Stomach (tissue), 9 donors: Measurements from ENCODE around the gene PRM3. TPM values are rescaled to one million over a fixed set of nuclear protein-coding genes. Genes with fewer than 3 reads are reported as not detected.
A peak's percentile ranks its signal among the peaks of the same experiment; 100 is the strongest.

ENCODE experiments used
- DNase-seq, 2 donors: peaks; one replicate each; pipeline versions ENCODE4 v3.0.0 to v3.0.0-alpha.2; 2013 to 2019
- H3K27ac ChIP-seq, 5 donors: fragments of 200-600 bp in 4 of 5; sonication (generic) in 4 of 5; one replicate each; pipeline ENCODE4 v1.5.1; 2013 to 2019; ENCODE audit warnings: mild to moderate bottlenecking in 1 of 5, moderate library complexity in 1 of 5
- H3K27me3 ChIP-seq, 3 donors: fragments of 200-600 bp; sonication (generic); one replicate each; pipeline ENCODE4 v1.5.1; 2017 to 2019; ENCODE audit warnings: mixed run types in 1 of 3
- H3K36me3 ChIP-seq, 4 donors: fragments of 200-600 bp; sonication (generic); 1 replicate in 3 of 4; 2 replicates in 1 of 4; pipeline ENCODE4 v1.5.1; 2016 to 2019
- H3K4me1 ChIP-seq, 4 donors: fragments of 200-600 bp; sonication (generic); one replicate each; pipeline ENCODE4 v1.5.1; 2016 to 2019
- H3K4me3 ChIP-seq, 4 donors: fragments of 200-600 bp; sonication (generic) in 3 of 4; one replicate each; pipeline ENCODE4 v1.5.1; 2016 to 2019; ENCODE audit warnings: mild to moderate bottlenecking in 1 of 4
- H3K9me3 ChIP-seq, 4 donors: fragments of 200-600 bp; sonication (generic); one replicate each; pipeline ENCODE4 v1.5.1; 2016 to 2019
- EP300 ChIP-seq: sonication (generic); formaldehyde crosslinking; IDR thresholded peaks from one replicate; pipeline ENCODE4 v1.6.1; 2017; ENCODE audit warnings: antibody characterized with exemption
- POLR2A ChIP-seq, 4 donors: fragments of 450-650 bp; IDR thresholded peaks; one replicate each; pipeline ENCODE4 v1.6.1; 2016; ENCODE audit warnings: antibody characterized with exemption in 4 of 4, control low read depth in 2 of 4, mild to moderate bottlenecking in 1 of 4, moderate library complexity in 1 of 4
- POLR2AphosphoS5 ChIP-seq, 3 donors: sonication (generic); formaldehyde crosslinking; IDR thresholded peaks; one replicate each; pipeline ENCODE4 v1.6.1; 2016; ENCODE audit warnings: antibody characterized with exemption in 3 of 3
- WGBS, 5 donors: extraction: QIAGEN DNeasy Blood & Tissue Kit in 3 of 5; methylation state at CpG; one replicate each; pipeline versions ENCODE4 v1.1.5 to v1.1.7; 2013 to 2018; 5-methylcytosine and 5-hydroxymethylcytosine counted together
- intact Hi-C: fragments of 100-400 bp; cut with DNase I; formaldehyde crosslinking; loops from one replicate; pipeline ENCODE4 v1.15.1; 2023; ENCODE audit warnings: low total_unique reads
- polyA plus RNA-seq, 3 donors: library from polyadenylated mRNA; stranded (reverse); fragments of 200-250 nt; gene quantifications; one replicate each; pipeline ENCODE4 v1.2.3, GENCODE V29; 2013
- total RNA-seq, 5 donors: library from RNA; depleted of rRNA; stranded (reverse); fragments of >200 nt; gene quantifications; one replicate each; pipeline versions ENCODE4 v1.1.0 to v1.2.3, GENCODE V29; 2014 to 2016
- TF ChIP-seq, protein P1 (sequence below), 7 experiments: fragments of 450-650 bp in 4 of 7; fragments of 200-600 bp in 3 of 7; sonication (generic) in 3 of 7; IDR thresholded peaks; one replicate each; pipeline ENCODE4 v1.5.1; 2016 to 2019; ENCODE audit warnings: antibody characterized with exemption in 7 of 7, control low read depth in 2 of 7, mild to moderate bottlenecking in 1 of 7
- donor health status: healthy with polysubstance abuse.
- donor health status: Bipolar disorder and iron deficiency.
- donor health status: healthy.

Gene PRM3
- total and polyA plus RNA-seq, 8 donors = not detected

DNA sequence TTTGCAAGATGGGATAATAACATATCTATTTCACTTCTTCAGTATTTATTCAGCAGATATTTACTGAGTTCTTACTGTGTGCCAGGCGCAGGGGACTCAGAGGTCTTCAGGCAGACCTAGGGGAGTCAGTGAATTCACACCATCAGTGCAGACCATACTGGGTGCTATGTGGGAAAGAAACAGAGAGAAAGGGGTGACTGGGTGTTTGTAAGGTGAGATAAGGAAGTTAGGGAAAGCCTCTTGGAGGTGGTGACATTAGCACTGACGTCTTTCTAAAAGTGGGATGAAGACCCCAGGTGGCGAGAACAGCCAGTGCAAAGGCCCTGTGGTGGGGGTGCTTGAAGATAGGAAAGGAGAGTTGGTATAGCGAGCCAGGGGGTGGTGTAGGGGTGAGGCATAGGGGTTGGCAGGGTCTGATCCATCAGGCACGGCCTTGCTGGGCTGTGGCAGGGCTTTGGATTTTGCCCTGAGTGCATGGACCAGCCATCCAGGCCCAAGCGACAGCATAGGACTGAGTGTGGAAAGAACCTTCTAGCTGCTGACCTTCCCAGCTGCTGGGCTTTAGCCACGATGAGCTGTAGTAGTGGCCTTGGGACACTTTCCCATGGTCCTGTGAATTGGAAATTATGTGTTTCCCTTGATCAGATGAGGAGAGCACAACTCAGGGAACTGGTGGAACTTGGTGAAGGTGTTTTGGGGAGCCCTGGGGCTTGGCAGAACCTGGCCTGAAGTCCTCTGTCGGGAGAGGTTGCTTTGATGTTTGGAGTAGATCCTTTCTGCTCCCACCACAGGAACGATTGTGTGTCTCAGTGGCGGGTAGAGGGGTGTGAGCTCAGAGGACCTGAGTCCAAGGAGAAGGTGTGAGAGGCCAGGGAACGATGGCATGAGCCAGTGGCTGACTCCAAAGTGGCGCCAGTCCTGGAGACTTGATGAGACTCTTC is 13.5 kb downstream of the PRM3 start:
- no peak overlapping the region for H3K4me3 ChIP-seq
- peaks cover 0 to 1% (median 0%) of the 10 kb centered on the region in 4 donors for H3K36me3 ChIP-seq
- DNase-seq = no peak
- H3K9me3 ChIP-seq = no peaks in the 10 kb centered on the region
- intact Hi-C loops = loop anchor here (5.0 to 10.0 kb wide), 2 partner anchors 135 to 288 kb away; no protein-coding TSS in a partner anchor
- peaks cover 19 to 56% (median 30%) of the 10 kb centered on the region in 4 donors for H3K4me1 ChIP-seq
- no peaks in the 10 kb centered on the region for H3K27me3 ChIP-seq
- no peak for TF ChIP-seq POLR2A (IDR thresholded peaks at IDR 0.05)
- TF ChIP-seq, protein P1, sequence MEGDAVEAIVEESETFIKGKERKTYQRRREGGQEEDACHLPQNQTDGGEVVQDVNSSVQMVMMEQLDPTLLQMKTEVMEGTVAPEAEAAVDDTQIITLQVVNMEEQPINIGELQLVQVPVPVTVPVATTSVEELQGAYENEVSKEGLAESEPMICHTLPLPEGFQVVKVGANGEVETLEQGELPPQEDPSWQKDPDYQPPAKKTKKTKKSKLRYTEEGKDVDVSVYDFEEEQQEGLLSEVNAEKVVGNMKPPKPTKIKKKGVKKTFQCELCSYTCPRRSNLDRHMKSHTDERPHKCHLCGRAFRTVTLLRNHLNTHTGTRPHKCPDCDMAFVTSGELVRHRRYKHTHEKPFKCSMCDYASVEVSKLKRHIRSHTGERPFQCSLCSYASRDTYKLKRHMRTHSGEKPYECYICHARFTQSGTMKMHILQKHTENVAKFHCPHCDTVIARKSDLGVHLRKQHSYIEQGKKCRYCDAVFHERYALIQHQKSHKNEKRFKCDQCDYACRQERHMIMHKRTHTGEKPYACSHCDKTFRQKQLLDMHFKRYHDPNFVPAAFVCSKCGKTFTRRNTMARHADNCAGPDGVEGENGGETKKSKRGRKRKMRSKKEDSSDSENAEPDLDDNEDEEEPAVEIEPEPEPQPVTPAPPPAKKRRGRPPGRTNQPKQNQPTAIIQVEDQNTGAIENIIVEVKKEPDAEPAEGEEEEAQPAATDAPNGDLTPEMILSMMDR (IDR thresholded peaks at IDR 0.05) = no peak
- 85 to 96% (median 92%) methylated on average over 12 of the region's 12 CpGs for WGBS, 5 donors
- H3K27ac ChIP-seq = peak overlapping the region in 4 of 5 donors; percentile 62 to 86 (median 69)

DNA sequence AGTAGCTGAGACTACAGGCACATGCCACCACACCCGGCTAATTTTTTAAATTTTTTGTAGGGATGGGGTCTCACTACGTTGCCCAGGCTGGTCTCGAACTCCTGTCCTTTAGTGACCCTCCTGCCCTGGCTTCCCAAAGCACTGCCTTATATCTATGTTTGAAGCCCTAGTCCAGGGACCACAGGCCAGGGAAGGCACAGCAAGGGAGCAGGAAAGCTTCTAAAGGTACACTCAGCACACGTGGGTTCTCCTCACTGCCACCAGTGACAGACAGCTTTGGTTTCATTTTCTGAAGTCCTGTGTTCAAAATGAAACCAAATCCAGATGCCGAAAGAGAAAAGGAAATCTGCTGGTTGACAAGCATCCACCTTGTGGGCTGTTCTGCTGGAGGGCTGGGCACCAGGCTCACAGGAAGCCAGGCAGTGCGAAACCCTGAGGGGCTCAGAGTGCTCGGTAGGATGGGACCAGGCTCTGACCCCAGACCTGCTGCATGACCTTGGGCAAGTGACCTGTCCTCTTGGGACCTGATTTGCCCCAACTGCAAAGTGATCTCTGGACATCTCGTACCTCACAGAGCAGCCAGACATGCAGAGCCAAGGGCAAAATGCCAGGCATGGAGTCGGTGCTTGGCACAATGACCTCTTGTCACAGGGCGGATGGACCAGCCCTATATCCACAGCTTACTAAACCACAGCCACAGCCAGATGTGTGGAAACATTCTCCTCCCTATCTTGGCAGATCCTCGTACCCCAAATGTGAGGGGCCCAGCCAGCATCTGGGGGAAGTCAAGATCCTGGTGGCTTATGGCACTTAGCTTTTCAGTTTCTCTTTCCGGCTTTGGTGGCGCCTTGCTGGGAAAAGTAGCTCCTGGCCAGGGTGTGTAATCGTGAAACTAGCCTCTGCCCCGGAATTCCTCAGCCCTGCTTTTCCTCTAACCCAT is 14.6 kb downstream of the PRM3 start:
- H3K27me3 ChIP-seq = no peaks in the 10 kb centered on the region
- no peaks in the 10 kb centered on the region for H3K9me3 ChIP-seq
- H3K27ac ChIP-seq = peak overlapping the region; percentile 59 to 86 (median 65)
- intact Hi-C loops = loop anchor here (5.0 to 10.0 kb wide), 2 partner anchors 134 to 287 kb away; no protein-coding TSS in a partner anchor
- 21 to 32% (median 28%) methylated on average over 12 to 15 of the region's 15 CpGs for WGBS, 5 donors
- H3K36me3 ChIP-seq = peaks cover 0 to 6% (median 0%) of the 10 kb centered on the region in 4 donors
- TF ChIP-seq POLR2AphosphoS5 (IDR thresholded peaks at IDR 0.05) (peak in 1 of 3 donors; percentile 28), POLR2A (IDR thresholded peaks at IDR 0.05) (no peak), EP300 (no peak)
- TF ChIP-seq, protein P1 (IDR thresholded peaks at IDR 0.05) = no peak
- peaks cover 26 to 57% (median 36%) of the 10 kb centered on the region in 4 donors for H3K4me1 ChIP-seq
- DNase-seq = peak; percentile 53 to 83
- peak overlapping the region in 2 of 4 donors; percentile 7 to 25 for H3K4me3 ChIP-seq

DNA sequence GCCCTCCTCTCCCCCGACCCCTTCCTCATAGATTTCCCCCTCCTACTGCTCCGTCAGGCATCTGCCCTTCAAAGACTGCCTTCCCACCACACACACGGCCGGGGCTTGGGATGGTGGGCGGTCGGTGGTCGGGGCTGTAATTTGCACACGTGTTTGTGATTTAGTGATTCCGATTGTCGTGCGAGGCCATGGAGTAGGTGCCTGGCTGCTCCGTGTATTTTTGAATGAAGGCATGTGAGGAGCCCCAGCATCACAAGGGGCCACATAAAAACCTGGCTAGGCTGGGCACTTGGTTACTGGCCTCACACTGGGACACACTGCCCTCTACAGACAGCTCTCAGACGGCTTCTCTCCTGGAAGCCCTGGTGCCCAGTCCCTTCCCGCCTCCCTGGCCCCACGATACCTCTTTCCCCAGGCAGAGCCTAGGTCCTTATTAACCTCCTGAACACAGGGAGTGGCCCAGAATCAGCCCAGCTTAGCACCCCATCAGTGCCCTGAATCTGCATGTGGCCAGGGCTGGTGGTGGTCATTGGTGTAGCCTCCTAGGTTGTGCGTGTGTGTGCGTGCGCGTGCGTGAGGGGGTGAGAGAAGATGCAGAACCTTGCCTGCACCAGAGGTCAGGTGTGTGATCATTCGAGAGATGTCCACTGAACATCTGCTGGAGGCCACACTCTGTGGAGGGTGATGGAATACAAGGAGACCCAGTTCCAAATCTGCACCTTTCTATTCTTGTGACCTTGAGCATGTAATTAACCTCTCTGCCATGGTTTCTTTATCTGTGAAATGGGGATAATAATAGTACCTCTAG is 16.1 kb downstream of the PRM3 start:
- Histone ChIP-seq H3K27me3 (no peaks in the 10 kb centered on the region), H3K4me1 (peaks cover 31 to 57% (median 46%) of the 10 kb centered on the region in 4 donors), H3K4me3 (peak overlapping the region; percentile 61 to 89 (median 75)), H3K27ac (peak overlapping the region; percentile 92 to 99 (median 98)), H3K9me3 (no peaks in the 10 kb centered on the region), H3K36me3 (peaks cover 0 to 19% (median 0%) of the 10 kb centered on the region in 4 donors)
- intact Hi-C loops = loop anchor here (5.0 to 10.0 kb wide), 2 partner anchors 133 to 285 kb away; no protein-coding TSS in a partner anchor
- peak; percentile 74 to 93 for DNase-seq
- TF ChIP-seq, protein P1 (IDR thresholded peaks at IDR 0.05) = peak in 5 of 7 experiments; percentile 56 to 79 (median 67)
- TF ChIP-seq POLR2A (IDR thresholded peaks at IDR 0.05) (no peak), POLR2AphosphoS5 (IDR thresholded peaks at IDR 0.05) (no peak), EP300 (no peak)
- 18 to 35% (median 26%) methylated on average over 16 to 21 of the region's 21 CpGs for WGBS, 5 donors
